Measurements from ENCODE around the gene ATP8A2.

Gene ATP8A2

GRCh38 chr13:25859528-25859927 lies 487.8 kb downstream of the ATP8A2 start:
- no peaks in the 10 kb centered on the region for H3K36me3 ChIP-seq (ENCODE audit: control insufficient read depth, insufficient read depth, low read length)

GRCh38 chr13:25860265-25860664 lies 488.5 kb downstream of the ATP8A2 start:
- Histone ChIP-seq H3K9ac (ENCODE audit: low read length) (no peak overlapping the region), H3K4me1 (ENCODE audit: control insufficient read depth, insufficient read depth, low read length) (no peaks in the 10 kb centered on the region), H3K36me3 (ENCODE audit: control insufficient read depth, insufficient read depth, low read length) (no peaks in the 10 kb centered on the region), H3K27ac (ENCODE audit: low read depth, low read length) (no peak overlapping the region), H3K4me3 (ENCODE audit: low read length) (no peak overlapping the region), H3K27me3 (ENCODE audit: control insufficient read depth, insufficient read depth, low read length) (no peaks in the 10 kb centered on the region)

More at GRCh38 chr13:25859528-25859927, 487.8 kb downstream of the ATP8A2 start:
- Histone ChIP-seq H3K9ac (ENCODE audit: low read length) (no peak overlapping the region), H3K4me3 (ENCODE audit: low read length) (no peak overlapping the region), H3K4me1 (ENCODE audit: control insufficient read depth, insufficient read depth, low read length) (no peaks in the 10 kb centered on the region), H3K27ac (ENCODE audit: low read depth, low read length) (no peak overlapping the region), H3K27me3 (ENCODE audit: control insufficient read depth, insufficient read depth, low read length) (no peaks in the 10 kb centered on the region)

GRCh38 chr13:25860862-25861261 lies 489.1 kb downstream of the ATP8A2 start:
- Histone ChIP-seq H3K27me3 (ENCODE audit: control insufficient read depth, insufficient read depth, low read length) (no peaks in the 10 kb centered on the region), H3K4me3 (ENCODE audit: low read length) (no peak overlapping the region), H3K9ac (ENCODE audit: low read length) (no peak overlapping the region), H3K4me1 (ENCODE audit: control insufficient read depth, insufficient read depth, low read length) (no peaks in the 10 kb centered on the region), H3K36me3 (ENCODE audit: control insufficient read depth, insufficient read depth, low read length) (no peaks in the 10 kb centered on the region), H3K27ac (ENCODE audit: low read depth, low read length) (no peak overlapping the region)

GRCh38 chr13:25862156-25862555 lies 490.4 kb downstream of the ATP8A2 start:
- no peaks in the 10 kb centered on the region for H3K36me3 ChIP-seq (ENCODE audit: control insufficient read depth, insufficient read depth, low read length)
- H3K4me3 ChIP-seq (ENCODE audit: low read length): no peak overlapping the region
- H3K9ac ChIP-seq (ENCODE audit: low read length): no peak overlapping the region
- H3K4me1 ChIP-seq (ENCODE audit: control insufficient read depth, insufficient read depth, low read length): no peaks in the 10 kb centered on the region
- no peak overlapping the region for H3K27ac ChIP-seq (ENCODE audit: low read depth, low read length)
- H3K27me3 ChIP-seq (ENCODE audit: control insufficient read depth, insufficient read depth, low read length): no peaks in the 10 kb centered on the region

- Histone ChIP-seq H3K4me1 (ENCODE audit: control insufficient read depth, insufficient read depth, low read length) (no peaks in the 10 kb centered on the region), H3K9ac (ENCODE audit: low read length) (no peak overlapping the region), H3K27me3 (ENCODE audit: control insufficient read depth, insufficient read depth, low read length) (no peaks in the 10 kb centered on the region), H3K4me3 (ENCODE audit: low read length) (no peak overlapping the region), H3K27ac (ENCODE audit: low read depth, low read length) (no peak overlapping the region), H3K36me3 (ENCODE audit: control insufficient read depth, insufficient read depth, low read length) (no peaks in the 10 kb centered on the region)
Measured at GRCh38 chr13:25864116-25864515, 492.3 kb downstream of the ATP8A2 start.

- H3K9ac ChIP-seq (ENCODE audit: low read length): no peak overlapping the region
- no peak overlapping the region for H3K4me3 ChIP-seq (ENCODE audit: low read length)
- no peaks in the 10 kb centered on the region for H3K27me3 ChIP-seq (ENCODE audit: control insufficient read depth, insufficient read depth, low read length)
- H3K4me1 ChIP-seq (ENCODE audit: control insufficient read depth, insufficient read depth, low read length): no peaks in the 10 kb centered on the region
- H3K36me3 ChIP-seq (ENCODE audit: control insufficient read depth, insufficient read depth, low read length): no peaks in the 10 kb centered on the region
- no peak overlapping the region for H3K27ac ChIP-seq (ENCODE audit: low read depth, low read length)
Measured at GRCh38 chr13:25864936-25865335, 493.2 kb downstream of the ATP8A2 start.

- no peaks in the 10 kb centered on the region for H3K36me3 ChIP-seq (ENCODE audit: control insufficient read depth, insufficient read depth, low read length)
- no peak overlapping the region for H3K27ac ChIP-seq (ENCODE audit: low read depth, low read length)
Measured at GRCh38 chr13:25865391-25865790, 493.6 kb downstream of the ATP8A2 start.

GRCh38 chr13:25867038-25867437 lies 495.3 kb downstream of the ATP8A2 start:
- no peaks in the 10 kb centered on the region for H3K27me3 ChIP-seq (ENCODE audit: control insufficient read depth, insufficient read depth, low read length)
- no peak overlapping the region for H3K27ac ChIP-seq (ENCODE audit: low read depth, low read length)
- H3K4me1 ChIP-seq (ENCODE audit: control insufficient read depth, insufficient read depth, low read length): no peaks in the 10 kb centered on the region
- no peaks in the 10 kb centered on the region for H3K36me3 ChIP-seq (ENCODE audit: control insufficient read depth, insufficient read depth, low read length)
- H3K9ac ChIP-seq (ENCODE audit: low read length): no peak overlapping the region
- H3K4me3 ChIP-seq (ENCODE audit: low read length): no peak overlapping the region

More at GRCh38 chr13:25865391-25865790, 493.6 kb downstream of the ATP8A2 start:
- Histone ChIP-seq H3K4me1 (ENCODE audit: control insufficient read depth, insufficient read depth, low read length) (no peaks in the 10 kb centered on the region), H3K9ac (ENCODE audit: low read length) (no peak overlapping the region), H3K4me3 (ENCODE audit: low read length) (no peak overlapping the region), H3K27me3 (ENCODE audit: control insufficient read depth, insufficient read depth, low read length) (no peaks in the 10 kb centered on the region)

- no peak overlapping the region for H3K27ac ChIP-seq (ENCODE audit: low read depth, low read length)
- H3K4me3 ChIP-seq (ENCODE audit: low read length): no peak overlapping the region
- H3K4me1 ChIP-seq (ENCODE audit: control insufficient read depth, insufficient read depth, low read length): no peaks in the 10 kb centered on the region
- no peaks in the 10 kb centered on the region for H3K27me3 ChIP-seq (ENCODE audit: control insufficient read depth, insufficient read depth, low read length)
- H3K9ac ChIP-seq (ENCODE audit: low read length): no peak overlapping the region
- H3K36me3 ChIP-seq (ENCODE audit: control insufficient read depth, insufficient read depth, low read length): no peaks in the 10 kb centered on the region
Measured at GRCh38 chr13:25868490-25868889, 496.7 kb downstream of the ATP8A2 start.

- Histone ChIP-seq H3K9ac (ENCODE audit: low read length) (no peak overlapping the region), H3K4me1 (ENCODE audit: control insufficient read depth, insufficient read depth, low read length) (no peaks in the 10 kb centered on the region), H3K27me3 (ENCODE audit: control insufficient read depth, insufficient read depth, low read length) (no peaks in the 10 kb centered on the region), H3K36me3 (ENCODE audit: control insufficient read depth, insufficient read depth, low read length) (no peaks in the 10 kb centered on the region), H3K4me3 (ENCODE audit: low read length) (no peak overlapping the region), H3K27ac (ENCODE audit: low read depth, low read length) (no peak overlapping the region)
Measured at GRCh38 chr13:25869941-25870340, 498.2 kb downstream of the ATP8A2 start.

- H3K9ac ChIP-seq (ENCODE audit: low read length): no peak overlapping the region
- no peak overlapping the region for H3K4me3 ChIP-seq (ENCODE audit: low read length)
- H3K36me3 ChIP-seq (ENCODE audit: control insufficient read depth, insufficient read depth, low read length): no peaks in the 10 kb centered on the region
- no peaks in the 10 kb centered on the region for H3K4me1 ChIP-seq (ENCODE audit: control insufficient read depth, insufficient read depth, low read length)
- no peaks in the 10 kb centered on the region for H3K27me3 ChIP-seq (ENCODE audit: control insufficient read depth, insufficient read depth, low read length)
- H3K27ac ChIP-seq (ENCODE audit: low read depth, low read length): no peak overlapping the region
Measured at GRCh38 chr13:25871389-25872125, 499.8 kb downstream of the ATP8A2 start.

- Histone ChIP-seq H3K4me1 (ENCODE audit: control insufficient read depth, insufficient read depth, low read length) (no peaks in the 10 kb centered on the region), H3K36me3 (ENCODE audit: control insufficient read depth, insufficient read depth, low read length) (no peaks in the 10 kb centered on the region), H3K27me3 (ENCODE audit: control insufficient read depth, insufficient read depth, low read length) (no peaks in the 10 kb centered on the region), H3K9ac (ENCODE audit: low read length) (no peak overlapping the region), H3K27ac (ENCODE audit: low read depth, low read length) (no peak overlapping the region), H3K4me3 (ENCODE audit: low read length) (no peak overlapping the region)
Measured at GRCh38 chr13:25872481-25873241, 500.9 kb downstream of the ATP8A2 start.

GRCh38 chr13:25873242-25873612 lies 501.5 kb downstream of the ATP8A2 start:
- Histone ChIP-seq H3K9ac (ENCODE audit: low read length) (no peak overlapping the region), H3K36me3 (ENCODE audit: control insufficient read depth, insufficient read depth, low read length) (no peaks in the 10 kb centered on the region), H3K4me3 (ENCODE audit: low read length) (no peak overlapping the region), H3K4me1 (ENCODE audit: control insufficient read depth, insufficient read depth, low read length) (no peaks in the 10 kb centered on the region), H3K27me3 (ENCODE audit: control insufficient read depth, insufficient read depth, low read length) (no peaks in the 10 kb centered on the region), H3K27ac (ENCODE audit: low read depth, low read length) (no peak overlapping the region)
